Astrocyte of the cerebellum (primary cell): ENCODE measurements around the gene EHBP1.
A peak's percentile ranks its signal among the peaks of the same experiment; 100 is the strongest.

ENCODE experiments used
- DNase-seq: peaks from one replicate; pipeline ENCODE4 v3.0.0-alpha.2; 2011; ENCODE audit warnings: low read depth
- H3K4me3 ChIP-seq: 2 replicates; pipeline ENCODE4 v1.5.1; 2011; ENCODE audit warnings: mild to moderate bottlenecking, low read depth, low read length, moderate library complexity
- CTCF ChIP-seq: IDR thresholded peaks from 2 replicates; pipeline ENCODE4 v1.5.1; 2012; ENCODE audit warnings: low read length, low read depth, moderate library complexity, mild to moderate bottlenecking; ENCODE audit errors: missing control alignments
- in situ Hi-C: cut with HindIII; loops from 2 replicates; pipeline ENCODE4 v1.10.0; 2017; ENCODE audit warnings: low sequenced_read_pairs

Gene EHBP1

GRCh38 chr2:63049211-63049969, 343.9 kb downstream of the EHBP1 start:
- no peak overlapping the region for H3K4me3 ChIP-seq
- no peak for DNase-seq
- in situ Hi-C loops, result no loop called here
- TF ChIP-seq CTCF, result no peak

GRCh38 chr2:63049970-63050333, 344.4 kb downstream of the EHBP1 start:
- no peak for DNase-seq
- no peak for TF ChIP-seq CTCF
- in situ Hi-C loops, result no loop called here
- H3K4me3 ChIP-seq, result peak overlapping the region; percentile 33

GRCh38 chr2:63050334-63051041, 345.0 kb downstream of the EHBP1 start, which contains the start of gene OTX1:
Gene OTX1, plus strand, starts transcription at chr2:63050830. Its CDS starts 2,161 bp downstream, at chr2:63052991.
- no peak for DNase-seq
- no peak for TF ChIP-seq CTCF
- H3K4me3 ChIP-seq, result peak within 1 kb of the TSS; percentile 37
- in situ Hi-C loops, result no loop called here

- peak overlapping the region; percentile 37 for H3K4me3 ChIP-seq
- no peak for TF ChIP-seq CTCF
- DNase-seq, result no peak
- in situ Hi-C loops, result no loop called here
Observed at GRCh38 chr2:63051042-63051794, 345.7 kb downstream of the EHBP1 start.

GRCh38 chr2:63051795-63052333, 346.4 kb downstream of the EHBP1 start:
- TF ChIP-seq CTCF, result no peak
- no peak overlapping the region for H3K4me3 ChIP-seq
- in situ Hi-C loops, result no loop called here
- no peak for DNase-seq

- H3K4me3 ChIP-seq, result no peak overlapping the region
- no peak for DNase-seq
- in situ Hi-C loops, result no loop called here
- TF ChIP-seq CTCF, result no peak
Observed at GRCh38 chr2:63052411-63053080, 347.0 kb downstream of the EHBP1 start.
